GM19438 (cell line): ENCODE results near the gene AMZ1.

Experiments
- ATAC-seq: cut with Tn5 transposase; IDR thresholded peaks from one replicate; pipeline ENCODE4 v1.9.1; 2021; ENCODE audit warnings: low read depth; ENCODE audit not compliant: unreplicated experiment

The AMZ1 gene

DNA sequence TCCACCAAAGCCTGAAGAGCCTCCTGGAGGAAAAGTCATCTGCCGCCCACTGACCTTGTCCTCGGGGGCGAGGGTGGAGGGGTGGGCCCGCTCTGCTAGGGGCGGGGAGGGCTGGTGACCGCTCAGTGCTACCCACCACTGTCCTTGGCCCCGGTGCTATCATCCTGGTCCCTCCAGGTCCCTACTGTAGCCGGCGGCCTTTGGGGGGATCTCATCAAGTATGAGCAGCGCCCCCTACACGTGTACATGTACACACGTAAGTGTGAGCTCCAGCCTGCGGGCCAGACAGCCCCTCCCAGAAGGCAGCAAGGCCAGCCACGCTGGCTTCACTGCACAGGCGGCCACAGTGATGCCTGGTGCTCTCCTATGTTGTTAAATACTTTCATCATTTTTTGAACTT lies 36.7 kb upstream of the AMZ1 start:
- ATAC-seq = no peak

DNA sequence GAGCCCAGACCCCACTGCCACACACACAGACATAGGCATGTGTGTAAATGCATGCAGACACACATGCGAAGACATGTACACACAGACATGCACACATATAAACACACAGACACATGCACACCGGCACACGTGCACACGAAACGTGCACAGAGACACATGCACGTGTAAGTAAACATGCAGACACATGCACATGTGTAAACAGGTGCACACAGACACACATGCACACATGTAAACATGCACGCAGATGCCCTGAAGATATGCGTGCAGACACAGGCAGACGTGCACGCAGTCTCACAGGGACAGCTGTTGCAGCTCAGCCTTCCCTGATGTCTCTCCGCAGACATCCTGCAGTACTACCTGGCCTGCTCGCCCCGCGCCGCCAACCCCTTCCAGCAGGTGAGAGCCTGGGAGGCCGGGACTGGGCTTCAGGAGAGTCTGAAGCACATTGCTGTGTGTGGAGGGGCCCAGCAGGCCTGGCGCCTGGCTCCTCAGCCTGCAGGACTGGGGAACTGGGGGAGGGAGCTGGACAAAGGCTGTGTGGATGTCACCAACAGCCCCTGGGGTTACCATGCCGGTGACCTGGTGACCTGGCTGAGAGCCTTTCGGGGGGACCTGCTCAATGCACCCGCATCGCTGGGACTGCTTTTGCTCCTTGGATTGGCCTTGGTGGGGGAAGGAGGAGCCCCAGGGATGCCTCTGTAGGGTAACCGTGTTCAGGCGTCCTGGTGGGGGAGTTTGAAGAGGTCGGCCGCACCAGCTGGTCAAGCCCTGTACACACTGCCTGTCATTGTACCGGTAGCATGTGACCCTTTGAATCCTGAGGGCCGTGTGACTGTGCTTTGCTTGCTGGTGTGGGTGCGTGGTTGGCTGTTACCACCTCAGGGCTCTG lies 35.9 kb upstream of the AMZ1 start:
- ATAC-seq = no peak

GRCh38 chr7:2652736-2653060 lies 35.3 kb upstream of the AMZ1 start:
- no peak for ATAC-seq

DNA sequence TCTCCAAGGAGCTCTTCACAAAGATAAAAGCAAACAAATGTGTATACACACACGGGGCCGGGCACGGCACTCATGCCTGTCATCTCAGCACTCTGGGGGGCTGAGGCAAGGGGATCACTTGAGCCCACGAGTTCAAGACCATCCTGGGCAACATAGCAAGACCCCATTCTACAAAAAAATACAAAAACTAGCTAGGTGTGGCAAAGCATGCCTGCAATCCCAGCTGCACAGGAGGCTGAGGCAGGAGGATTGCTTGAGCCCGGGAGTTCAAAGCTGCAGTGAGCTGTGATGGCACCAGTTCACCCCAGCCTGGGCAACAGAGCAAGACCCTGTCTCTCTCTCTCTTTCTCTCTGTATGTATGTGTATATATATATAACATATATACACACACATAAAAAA lies 33.9 kb upstream of the AMZ1 start:
- no peak for ATAC-seq

GRCh38 chr7:2655870-2656614 lies 32.0 kb upstream of the AMZ1 start:
- no peak for ATAC-seq

DNA sequence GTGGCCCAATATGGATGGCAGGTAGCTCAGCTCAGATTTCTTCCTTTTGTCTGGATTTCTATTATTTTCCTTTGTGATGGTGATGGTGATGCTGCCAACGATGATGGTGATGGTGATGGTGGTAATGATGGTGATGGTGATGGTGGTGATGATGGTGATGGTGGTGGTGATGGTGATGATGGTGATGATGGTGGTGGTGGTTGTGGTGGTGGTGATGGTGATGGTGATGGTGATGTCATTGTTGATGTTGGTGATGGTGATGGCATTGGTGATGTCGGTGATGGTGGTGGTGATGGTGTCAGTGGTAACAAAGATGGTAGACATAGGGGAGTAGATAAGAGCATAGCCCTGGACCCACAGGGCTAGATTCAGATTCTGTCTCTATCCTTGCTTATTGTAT lies 30.8 kb upstream of the AMZ1 start:
- ATAC-seq = no peak

- ATAC-seq = no peak
Observed at GRCh38 chr7:2657920-2658671, 29.9 kb upstream of the AMZ1 start.

- no peak for ATAC-seq
Observed at GRCh38 chr7:2658941-2659340, 29.1 kb upstream of the AMZ1 start.

- ATAC-seq = no peak
Observed at GRCh38 chr7:2659556-2660358, 28.2 kb upstream of the AMZ1 start.

- no peak for ATAC-seq
Observed at GRCh38 chr7:2660359-2661095, 27.5 kb upstream of the AMZ1 start.

DNA sequence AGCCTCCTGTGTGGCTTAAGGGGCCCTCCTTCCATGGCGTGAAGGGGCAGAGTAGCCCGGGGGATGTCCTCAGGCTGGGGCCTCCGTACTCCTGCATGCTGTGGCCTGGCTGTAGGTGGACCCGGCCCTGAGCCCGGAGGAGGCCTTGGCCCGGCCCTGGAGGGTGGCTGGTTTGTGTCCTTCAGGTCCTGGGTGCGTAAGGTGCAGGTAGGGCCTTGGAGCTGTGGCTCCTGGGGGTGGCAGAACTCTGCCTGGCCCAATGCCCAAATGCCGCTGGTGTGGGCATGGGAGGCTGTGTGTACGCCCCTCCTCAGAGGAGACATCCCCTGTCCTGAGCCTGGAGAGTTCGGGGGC lies 26.9 kb upstream of the AMZ1 start:
- ATAC-seq = no peak

GRCh38 chr7:2661602-2662272 lies 26.3 kb upstream of the AMZ1 start:
- no peak for ATAC-seq

DNA sequence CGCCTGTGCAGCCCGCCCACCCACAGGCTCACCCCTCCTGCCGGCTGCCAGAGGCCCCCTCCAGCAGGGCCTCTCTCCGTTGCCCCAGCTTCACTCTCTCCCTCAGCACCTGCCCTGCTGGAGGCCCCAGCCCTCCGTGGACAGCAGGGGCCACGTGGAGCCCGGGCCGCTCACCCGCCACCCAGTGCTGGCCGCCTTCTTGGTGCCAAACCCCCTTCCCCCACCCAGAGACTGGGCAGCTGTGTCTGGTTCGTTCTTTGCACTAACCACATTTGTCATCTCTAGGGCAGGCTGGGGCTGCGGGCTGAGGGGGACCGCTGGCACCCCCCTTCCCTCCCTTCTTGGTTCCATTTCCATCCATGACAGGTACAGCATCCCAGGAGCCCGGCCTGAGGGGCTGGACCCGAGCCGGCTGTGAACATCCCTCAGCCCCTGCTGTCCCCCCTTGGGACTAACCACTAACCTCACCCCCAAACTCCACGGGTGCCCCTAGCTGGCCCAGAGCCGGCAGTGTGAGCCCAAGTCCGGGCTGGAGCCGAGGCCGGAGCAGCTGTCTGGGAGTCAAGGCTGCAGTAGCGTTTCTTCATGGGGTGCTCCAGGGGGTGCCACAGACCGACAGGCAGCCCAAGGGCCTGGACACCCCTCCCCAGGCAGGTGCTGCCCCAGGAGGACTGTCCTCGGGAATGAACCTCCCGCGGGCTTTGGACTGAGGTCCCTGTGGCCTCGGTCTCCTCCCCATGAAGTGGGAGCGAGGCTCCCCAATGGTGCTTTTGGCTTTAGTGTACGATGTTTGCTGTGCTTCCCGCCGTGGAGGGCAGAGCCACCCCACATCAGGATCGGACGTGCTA lies 25.5 kb upstream of the AMZ1 start:
- no peak for ATAC-seq

DNA sequence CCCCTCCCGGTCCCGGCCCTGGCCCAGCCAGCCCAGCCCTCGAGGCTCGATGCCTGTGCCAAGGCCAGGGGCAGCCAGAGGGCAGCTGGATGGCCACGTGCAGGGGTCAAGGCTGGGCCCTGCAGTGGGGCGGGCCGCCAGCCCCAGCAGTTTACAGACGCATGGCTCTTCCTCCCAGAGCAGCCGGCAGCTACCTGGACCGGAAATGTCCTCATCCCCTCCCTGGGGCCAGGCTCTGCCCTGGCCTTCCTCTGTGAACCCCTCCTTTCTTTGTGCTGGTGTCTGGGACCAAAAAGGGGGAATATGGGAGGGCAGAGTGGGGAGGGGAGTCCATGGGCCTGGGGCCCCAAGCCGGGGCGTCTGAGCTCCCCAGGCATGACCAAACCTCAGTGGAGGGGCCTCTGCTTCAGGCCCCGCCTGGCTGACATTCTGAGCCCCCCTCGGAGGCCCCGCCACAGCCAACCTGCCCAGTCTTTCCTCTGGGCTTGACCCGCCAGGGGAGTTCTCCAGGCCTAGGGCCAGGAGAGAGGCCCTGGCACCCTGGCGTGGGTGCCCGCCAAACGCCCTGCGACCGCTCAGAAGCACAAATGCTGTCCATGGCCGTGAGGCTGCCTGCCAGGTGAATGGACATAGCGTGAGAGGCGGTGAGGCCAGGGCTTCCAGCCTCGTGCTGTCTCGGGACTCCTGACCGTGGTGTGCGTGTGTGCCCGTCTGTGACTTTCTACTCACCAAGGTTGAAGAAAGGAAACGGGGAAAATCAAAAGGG lies 24.7 kb upstream of the AMZ1 start:
- ATAC-seq = no peak

DNA sequence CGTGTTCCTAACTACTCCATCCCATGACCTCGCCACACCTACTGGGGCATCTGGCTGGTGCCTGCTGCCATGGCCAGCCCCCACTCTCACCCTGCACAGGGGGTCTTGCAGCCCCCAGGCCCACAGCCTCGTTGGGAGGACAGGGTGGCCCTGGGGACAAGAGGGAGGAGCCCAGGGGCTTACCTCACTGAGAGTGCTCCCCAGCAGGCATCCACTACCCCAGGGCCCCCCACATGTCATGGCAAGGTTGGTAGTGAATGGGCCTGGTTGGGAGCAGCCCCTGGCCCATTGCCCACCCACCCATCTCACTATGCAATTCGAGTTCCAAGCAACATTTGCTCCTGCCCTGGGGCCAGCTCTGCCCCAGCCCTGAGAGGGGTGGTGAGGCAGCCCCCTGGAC lies 24.0 kb upstream of the AMZ1 start:
- ATAC-seq = no peak

DNA sequence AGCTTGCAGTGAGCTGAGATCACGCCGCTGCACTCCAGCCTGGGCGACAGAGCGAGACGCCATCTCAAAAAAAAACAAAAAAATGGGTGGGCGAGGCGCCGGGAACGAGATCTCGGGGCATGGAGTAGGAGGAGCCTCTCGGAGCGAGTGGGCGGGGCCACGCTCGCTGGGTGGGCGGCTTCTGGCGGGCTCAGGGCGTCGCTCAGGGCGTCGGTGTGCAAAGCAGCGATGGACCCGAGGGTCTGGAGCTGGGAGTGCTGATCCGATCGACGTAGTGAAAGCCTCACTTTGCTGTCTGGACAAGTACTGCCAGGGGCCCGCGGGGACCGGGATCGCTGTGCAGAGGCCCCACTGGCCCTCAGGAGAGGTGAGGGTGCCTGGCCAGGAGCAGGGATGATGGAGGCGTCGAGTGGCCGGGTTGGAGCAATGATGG lies 22.6 kb upstream of the AMZ1 start:
- no peak for ATAC-seq

DNA sequence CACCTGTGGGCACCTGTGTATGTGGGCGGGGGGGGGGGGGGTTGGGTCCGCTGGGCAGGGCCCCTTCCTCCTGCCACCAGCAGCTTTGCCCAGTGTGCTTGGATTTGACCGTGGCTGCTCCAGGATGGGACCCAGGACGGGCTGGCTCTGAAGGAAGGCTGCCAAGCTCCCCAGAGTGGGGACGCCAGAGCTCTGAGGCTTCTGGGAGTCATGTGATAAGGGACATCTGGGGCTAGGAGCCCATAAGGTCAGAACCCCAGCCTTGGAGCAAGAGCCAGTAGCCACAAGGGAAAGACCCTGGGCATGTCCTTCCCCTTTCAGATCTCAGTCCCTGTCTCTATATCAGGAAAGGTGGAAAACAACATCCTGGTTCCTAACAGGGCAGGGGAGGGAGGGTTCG lies 21.8 kb upstream of the AMZ1 start:
- ATAC-seq = no peak
